A673 (cell line): ENCODE results near the gene NPLOC4. TPM values are rescaled to one million over a fixed set of nuclear protein-coding genes. Genes with fewer than 3 reads are reported as not detected.

Experiments used
- BruUV-seq: library from RNA; stranded (reverse); fragments of 400-500 nt; replicated peaks from 2 replicates; lab custom pipeline; 2021; lab: Mats Ljungman, UMichigan
- CTCF ChIA-PET: fragments of 300-600 bp; sonication (Branson Sonifier 250); formaldehyde crosslinking; loops from one replicate; lab custom pipeline; 2022; ENCODE audit warnings: antibody characterized with exemption; lab: Charles Lee
- POLR2A ChIA-PET: fragments of 300-600 bp; sonication (Branson Sonifier 250); formaldehyde crosslinking; loops from one replicate; lab custom pipeline; 2022; ENCODE audit warnings: antibody characterized with exemption; ENCODE audit not compliant: low non-redundant PET; lab: Charles Lee
- DNase-seq: peaks from one replicate; pipeline ENCODE4 v3.0.0-alpha.2; 2015; ENCODE audit warnings: low spot score
- H3K27ac ChIP-seq: fragments of 200-600 bp; sonication (generic); 2 replicates; pipeline ENCODE4 v1.5.1; 2016; ENCODE audit warnings: mixed run types, low read depth, mild to moderate bottlenecking, mixed read lengths, antibody characterized with exemption, low read length; ENCODE audit not compliant: poor library complexity, severe bottlenecking
- H3K27me3 ChIP-seq: fragments of 200-600 bp; sonication (generic); replicated peaks from 2 replicates; pipeline ENCODE4 v1.6.1; 2017; ENCODE audit warnings: mixed run types, low read depth, mild to moderate bottlenecking, mixed read lengths, antibody characterized with exemption, low read length; ENCODE audit not compliant: insufficient read depth, poor library complexity
- H3K36me3 ChIP-seq: fragments of 200-600 bp; sonication (generic); 2 replicates; pipeline ENCODE4 v1.6.1; 2016; ENCODE audit warnings: mixed run types, mild to moderate bottlenecking, mixed read lengths, antibody characterized with exemption, low read length; ENCODE audit not compliant: insufficient read depth, poor library complexity, severe bottlenecking
- H3K4me1 ChIP-seq: fragments of 200-600 bp; sonication (generic); 2 replicates; pipeline ENCODE4 v1.6.1; 2017; ENCODE audit warnings: mixed run types, mild to moderate bottlenecking, mixed read lengths, antibody characterized with exemption, low read length; ENCODE audit not compliant: insufficient read depth, poor library complexity, severe bottlenecking
- H3K4me3 ChIP-seq: fragments of 200-600 bp; sonication (generic); 2 replicates; pipeline ENCODE4 v1.5.1; 2016; ENCODE audit warnings: low read depth, mixed run types, mild to moderate bottlenecking, mixed read lengths, low read length; ENCODE audit not compliant: poor library complexity, severe bottlenecking
- H3K9me3 ChIP-seq: fragments of 200-600 bp; sonication (generic); 2 replicates; pipeline ENCODE4 v1.6.1; 2016; ENCODE audit warnings: mixed run types, low read depth, mild to moderate bottlenecking, mixed read lengths, antibody characterized with exemption, low read length; ENCODE audit not compliant: poor library complexity, severe bottlenecking
- CTCF ChIP-seq: fragments of 300-800, 200-600 bp; sonication (generic); conservative IDR thresholded peaks from 2 replicates; pipeline ENCODE4 v1.5.1; 2017; ENCODE audit warnings: low read depth, mild to moderate bottlenecking, antibody characterized with exemption, low read length, moderate library complexity, mixed read lengths
- EZH2 ChIP-seq: fragments of 200-600 bp; sonication (generic); IDR thresholded peaks from 2 replicates; pipeline ENCODE4 v1.6.1; 2017; ENCODE audit warnings: borderline replicate concordance, low read depth, mild to moderate bottlenecking, mixed read lengths, antibody characterized with exemption, low read length; ENCODE audit not compliant: poor library complexity, severe bottlenecking
- intact Hi-C: fragments of 100-400 bp; cut with micrococcal nuclease; formaldehyde crosslinking; loops from one replicate; pipeline ENCODE4 v1.10.0; 2022; ENCODE audit not compliant: unreplicated experiment
- total RNA-seq: library from RNA; stranded (reverse); gene quantifications from 2 replicates; pipeline ENCODE4 v1.2.3, GENCODE V29; 2021

The NPLOC4 gene
- total RNA-seq, 1 experiment from 2014 or later = 195 TPM

GRCh38 chr17:81577278-81578000, 59.5 kb downstream of the NPLOC4 start:
- Histone ChIP-seq H3K27ac (peak overlapping the region; percentile 52), H3K27me3 (no peaks in the 10 kb centered on the region), H3K4me1 (peaks cover 21% of the 10 kb centered on the region), H3K4me3 (no peak overlapping the region), H3K9me3 (no peaks in the 10 kb centered on the region), H3K36me3 (peaks cover 58% of the 10 kb centered on the region)
- ChIA-PET CTCF (no interaction called here), POLR2A (no interaction called here)
- DNase-seq = no peak
- BruUV-seq = no TSS peak
- intact Hi-C loops = no loop called here
- TF ChIP-seq CTCF = no peak
- no peak for TF ChIP-seq EZH2

DNA sequence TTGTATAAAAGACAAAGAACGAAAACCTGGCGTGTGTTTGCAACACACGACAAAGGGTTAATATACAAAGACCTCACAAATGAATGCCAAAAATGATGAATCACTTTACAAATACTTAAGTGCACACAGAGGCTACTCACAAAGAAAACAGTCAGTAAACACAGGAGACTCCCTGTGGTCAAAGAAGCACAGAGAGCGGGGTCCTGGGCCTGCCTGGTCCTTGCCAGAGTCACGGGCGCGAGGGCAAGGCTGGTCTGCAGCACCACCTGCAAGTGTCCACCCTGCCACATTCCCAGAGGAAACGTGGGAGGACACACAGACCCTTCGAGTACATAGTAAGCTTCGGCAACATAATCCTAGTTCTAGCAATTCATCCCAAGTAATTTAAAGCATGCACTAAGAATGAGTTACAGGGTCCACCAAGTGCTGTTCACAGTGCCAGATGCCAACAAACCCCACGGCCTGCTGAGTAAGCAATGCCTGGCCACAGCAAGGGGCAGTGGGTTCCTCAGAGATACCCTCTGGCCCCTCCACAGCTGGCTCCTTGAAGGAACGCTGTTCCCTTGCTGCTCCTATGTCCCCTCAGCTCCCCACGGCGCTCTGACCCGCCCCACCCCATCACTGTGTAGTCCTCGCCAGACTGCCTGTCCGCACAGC, 60.2 kb downstream of the NPLOC4 start:
- peak; percentile 47 for DNase-seq
- no TSS peak for BruUV-seq
- H3K9me3 ChIP-seq = no peaks in the 10 kb centered on the region
- H3K27me3 ChIP-seq = no peaks in the 10 kb centered on the region
- peaks cover 21% of the 10 kb centered on the region for H3K4me1 ChIP-seq
- no peak for TF ChIP-seq CTCF
- peaks cover 52% of the 10 kb centered on the region for H3K36me3 ChIP-seq
- peak overlapping the region; percentile 52 for H3K27ac ChIP-seq
- ChIA-PET CTCF (no interaction called here), POLR2A (no interaction called here)
- H3K4me3 ChIP-seq = no peak overlapping the region
- intact Hi-C loops = no loop called here

DNA sequence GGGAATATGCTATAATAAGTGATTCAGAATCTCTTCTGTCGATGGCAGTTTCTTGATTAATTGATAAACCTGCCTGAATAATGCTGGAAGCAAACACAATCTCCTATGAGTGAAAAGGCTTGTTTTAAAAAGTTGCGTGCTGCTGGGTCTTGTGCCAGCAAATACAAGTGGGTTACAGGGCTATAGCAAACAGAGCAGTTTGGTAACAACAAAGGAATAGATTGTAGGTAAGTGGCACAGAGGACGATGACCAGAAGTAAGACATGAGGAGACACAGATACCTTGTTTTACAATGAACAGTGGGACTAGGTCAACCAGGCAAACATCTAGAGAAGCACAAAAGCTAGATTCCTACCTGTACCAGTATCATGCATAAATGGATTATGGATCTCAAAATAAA, 61.1 kb downstream of the NPLOC4 start:
- no peak for DNase-seq
- Histone ChIP-seq H3K9me3 (no peaks in the 10 kb centered on the region), H3K27ac (peak overlapping the region; percentile 48), H3K36me3 (peaks cover 57% of the 10 kb centered on the region), H3K4me3 (no peak overlapping the region), H3K27me3 (no peaks in the 10 kb centered on the region), H3K4me1 (peaks cover 21% of the 10 kb centered on the region)
- CTCF ChIA-PET = no interaction called here
- no TSS peak for BruUV-seq
- POLR2A ChIA-PET = no interaction called here
- intact Hi-C loops = no loop called here
- no peak for TF ChIP-seq CTCF
- TF ChIP-seq EZH2 = no peak
